Thoracic aorta (tissue), 2 donors: ENCODE results near the gene TRIM56. TPM values are rescaled to one million over a fixed set of nuclear protein-coding genes. Genes with fewer than 3 reads are reported as not detected.

ENCODE experiments used
- ATAC-seq: fragments of 150-250 bp; one replicate; pipeline ENCODE4 v1.8.0; 2017; ENCODE audit warnings: low read depth; ENCODE audit not compliant: insufficient number of reproducible peaks, low FRiP score
- DNase-seq: peaks from one replicate; pipeline ENCODE4 v3.0.0-alpha.2; 2020; ENCODE audit warnings: low spot score
- H3K27ac ChIP-seq, 2 donors: fragments of 200-600 bp; sonication (generic); 1 replicate in 1 of 2; 2 replicates in 1 of 2; pipeline ENCODE4 v1.5.1; 2016; ENCODE audit warnings: mild to moderate bottlenecking in 2 of 2, moderate library complexity in 2 of 2
- H3K27me3 ChIP-seq: fragments of 200-600 bp; sonication (generic); replicated peaks from 2 replicates; pipeline ENCODE4 v1.6.0; 2016; ENCODE audit warnings: mild to moderate bottlenecking; ENCODE audit not compliant: insufficient read depth
- H3K36me3 ChIP-seq: fragments of 200-600 bp; sonication (generic); one replicate; pipeline ENCODE4 v1.5.1; 2016
- H3K4me1 ChIP-seq, 2 donors: fragments of 200-600 bp; sonication (generic); 1 replicate in 1 of 2; 2 replicates in 1 of 2; pipeline versions ENCODE4 v1.5.1 to v1.6.0; 2016; ENCODE audit warnings: low read depth in 2 of 2, mild to moderate bottlenecking in 1 of 2; ENCODE audit not compliant: control insufficient read depth in 1 of 2
- H3K4me3 ChIP-seq: fragments of 200-600 bp; sonication (generic); 2 replicates; pipeline ENCODE4 v1.5.1; 2016; ENCODE audit warnings: mild to moderate bottlenecking
- H3K9me3 ChIP-seq: fragments of 200-600 bp; sonication (generic); 2 replicates; pipeline ENCODE4 v1.5.1; 2016
- CTCF ChIP-seq: fragments of 200-600 bp; sonication (generic); IDR thresholded peaks from one replicate; pipeline ENCODE4 v1.5.1; 2019; ENCODE audit warnings: antibody characterized with exemption
- total RNA-seq, 2 donors: library from RNA; depleted of rRNA; stranded (reverse); fragments of >200 nt; gene quantifications; one replicate each; pipeline versions ENCODE4 v1.1.0 to v1.2.3, GENCODE V29; 2016

TRIM56 gene
- total RNA-seq, 2 donors from 2014 or later, result 32.1 to 44.5 TPM

- H3K4me3 ChIP-seq, result no peak overlapping the region
- peak overlapping the region in 1 of 2 donors; percentile 35 for H3K27ac ChIP-seq
- peaks cover 10% of the 10 kb centered on the region for H3K36me3 ChIP-seq
- H3K9me3 ChIP-seq, result no peaks in the 10 kb centered on the region
- DNase-seq (no peak), ATAC-seq (peak; percentile 34)
- TF ChIP-seq CTCF, result no peak
- H3K27me3 ChIP-seq, result no peaks in the 10 kb centered on the region
- peaks cover 6 to 35% of the 10 kb centered on the region in 2 donors for H3K4me1 ChIP-seq
Observed at GRCh38 chr7:101093906-101094305, 8.6 kb downstream of the TRIM56 start.

GRCh38 chr7:101094376-101094775 lies 9.1 kb downstream of the TRIM56 start:
- H3K4me3 ChIP-seq, result no peak overlapping the region
- H3K27me3 ChIP-seq, result no peaks in the 10 kb centered on the region
- no peak for DNase-seq
- peaks cover 4 to 35% of the 10 kb centered on the region in 2 donors for H3K4me1 ChIP-seq
- ATAC-seq, result peak; percentile 15
- no peak for TF ChIP-seq CTCF
- H3K27ac ChIP-seq, result peak overlapping the region in 1 of 2 donors; percentile 35
- peaks cover 6% of the 10 kb centered on the region for H3K36me3 ChIP-seq
- no peaks in the 10 kb centered on the region for H3K9me3 ChIP-seq

DNA sequence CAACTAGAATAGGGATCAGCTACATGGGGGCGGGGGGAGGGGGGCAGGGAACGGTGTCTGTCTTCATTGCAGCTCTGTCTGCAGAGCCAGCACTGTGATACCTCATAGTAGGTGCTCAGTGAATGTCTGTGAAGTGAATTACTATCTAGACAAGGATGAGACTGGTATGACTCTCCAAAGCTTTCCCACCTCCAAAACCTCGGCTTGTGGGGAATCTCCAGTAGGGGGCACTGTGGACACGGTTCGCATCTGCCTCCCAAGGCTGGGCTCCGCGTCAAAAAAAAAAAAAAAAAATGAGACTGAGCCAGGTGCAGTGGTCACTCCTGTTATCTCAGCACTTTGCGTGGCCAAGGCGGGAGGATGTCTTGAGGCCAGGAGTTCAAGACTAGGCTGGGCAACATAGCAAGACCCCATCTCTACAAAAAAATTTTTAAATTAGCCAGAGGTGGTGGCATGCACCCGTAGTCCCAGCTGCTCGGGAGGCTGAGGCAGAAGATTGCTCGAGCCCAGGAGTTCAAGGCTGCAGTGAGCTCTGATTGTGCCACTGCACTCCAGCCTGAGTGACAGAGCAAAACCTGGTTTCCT lies 9.6 kb downstream of the TRIM56 start:
- Histone ChIP-seq H3K27ac (peak overlapping the region in 1 of 2 donors; percentile 35), H3K4me3 (no peak overlapping the region), H3K27me3 (no peaks in the 10 kb centered on the region), H3K9me3 (no peaks in the 10 kb centered on the region), H3K4me1 (peaks cover 7 to 35% of the 10 kb centered on the region in 2 donors), H3K36me3 (peaks cover under 1% of the 10 kb centered on the region)
- ATAC-seq (peak; percentile 56), DNase-seq (no peak)
- peak; percentile 58 for TF ChIP-seq CTCF

- Histone ChIP-seq H3K9me3 (no peaks in the 10 kb centered on the region), H3K27ac (no peak overlapping the region), H3K27me3 (no peaks in the 10 kb centered on the region), H3K36me3 (no peaks in the 10 kb centered on the region), H3K4me1 (peaks cover 13 to 45% of the 10 kb centered on the region in 2 donors), H3K4me3 (no peak overlapping the region)
- TF ChIP-seq CTCF, result no peak
- no peak for ATAC-seq
- DNase-seq, result no peak
Observed at GRCh38 chr7:101096331-101096956, 11.2 kb downstream of the TRIM56 start.

DNA sequence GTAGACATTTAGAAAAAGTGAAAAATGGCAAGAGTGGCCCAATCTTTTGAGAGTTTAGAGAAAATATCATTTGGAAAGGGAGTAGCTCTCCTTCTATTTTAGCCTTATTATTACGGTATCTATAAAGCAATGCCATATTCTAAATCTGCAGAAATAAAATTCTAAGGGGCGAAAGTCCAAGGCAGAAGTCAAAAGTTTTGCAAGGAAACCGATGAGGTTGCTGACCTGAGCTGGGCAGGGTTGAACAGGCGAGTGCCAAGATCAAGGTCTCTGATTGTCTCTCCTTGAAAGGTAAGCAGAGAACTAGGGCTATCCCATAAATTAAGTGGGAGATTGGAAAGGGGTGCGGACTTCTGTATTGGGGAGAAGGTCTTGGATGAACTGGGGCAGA lies 11.7 kb downstream of the TRIM56 start:
- H3K36me3 ChIP-seq, result no peaks in the 10 kb centered on the region
- peaks cover 13 to 49% of the 10 kb centered on the region in 2 donors for H3K4me1 ChIP-seq
- no peaks in the 10 kb centered on the region for H3K27me3 ChIP-seq
- no peak for TF ChIP-seq CTCF
- no peak overlapping the region for H3K4me3 ChIP-seq
- no peaks in the 10 kb centered on the region for H3K9me3 ChIP-seq
- H3K27ac ChIP-seq, result no peak overlapping the region
- ATAC-seq (no peak), DNase-seq (no peak)
